ENCODE results near the gene CSNK2B.

CSNK2B gene

GRCh38 chr6:31669676-31670075, 3.8 kb downstream of the CSNK2B start, which contains the start of gene LY6G5B:
LY6G5B (plus strand) TSS chr6:31669976; CDS start chr6:31670951, 975 bp downstream.
- H4K5ac ChIP-seq (ENCODE audit: low read length): no peak within 1 kb of the TSS
- no peak within 1 kb of the TSS for H2BK15ac ChIP-seq (replicated peaks; ENCODE audit: low read depth)
- WGBS (ENCODE audit: extremely low coverage, insufficient coverage, low lambda C conversion rate): no CpG with 5 or more reads among the region's 8 CpGs
- H3K23ac ChIP-seq (ENCODE audit: low read length): no peak within 1 kb of the TSS
- no peak within 1 kb of the TSS for H2BK5ac ChIP-seq (ENCODE audit: low read length)
- no peak within 1 kb of the TSS for H2BK120ac ChIP-seq (ENCODE audit: low read depth, low read length)
- no peak within 1 kb of the TSS for H2AK5ac ChIP-seq (ENCODE audit: low read length)
- no peak within 1 kb of the TSS for H3K4me2 ChIP-seq (ENCODE audit: low read length)
- H3K79me2 ChIP-seq (ENCODE audit: control insufficient read depth, insufficient read depth, low read length): peaks cover 24% of the 10 kb centered on the region
- H3K79me1 ChIP-seq (ENCODE audit: low read length): peaks cover 24% of the 10 kb centered on the region
- peaks cover 21% of the 10 kb centered on the region for H3K36me3 ChIP-seq (ENCODE audit: control insufficient read depth, insufficient read depth, low read length)
- no peak within 1 kb of the TSS for H4K8ac ChIP-seq (ENCODE audit: low read depth, low read length)
- no peak within 1 kb of the TSS for H3K4me3 ChIP-seq (ENCODE audit: low read length)
- H3K27me3 ChIP-seq (ENCODE audit: insufficient read depth, low read length, poor library complexity): no peaks in the 10 kb centered on the region
- no peak within 1 kb of the TSS for H3K27ac ChIP-seq (ENCODE audit: low read depth, low read length)
- H3K4ac ChIP-seq (ENCODE audit: low read depth, low read length): no peak within 1 kb of the TSS
- H3K56ac ChIP-seq (ENCODE audit: low read length): no peak within 1 kb of the TSS
- no peak within 1 kb of the TSS for H3K9ac ChIP-seq (ENCODE audit: low read length)
- H3K18ac ChIP-seq (ENCODE audit: low read length): no peak within 1 kb of the TSS
- H3K4me1 ChIP-seq (ENCODE audit: control insufficient read depth, low read depth, low read length): peaks cover 3% of the 10 kb centered on the region
- DNase-seq: no peak

- Histone ChIP-seq H2BK120ac (ENCODE audit: low read depth, low read length) (no peak overlapping the region), H3K23ac (ENCODE audit: low read length) (no peak overlapping the region), H3K9ac (ENCODE audit: low read length) (no peak overlapping the region), H3K4me1 (ENCODE audit: control insufficient read depth, low read depth, low read length) (no peaks in the 10 kb centered on the region), H3K27ac (ENCODE audit: low read depth, low read length) (no peak overlapping the region), H2AK5ac (ENCODE audit: low read length) (no peak overlapping the region), H3K4me2 (ENCODE audit: low read length) (no peak overlapping the region), H3K18ac (ENCODE audit: low read length) (no peak overlapping the region), H3K79me1 (ENCODE audit: low read length) (no peaks in the 10 kb centered on the region), H3K79me2 (ENCODE audit: control insufficient read depth, insufficient read depth, low read length) (no peaks in the 10 kb centered on the region), H4K5ac (ENCODE audit: low read length) (no peak overlapping the region), H3K36me3 (ENCODE audit: control insufficient read depth, insufficient read depth, low read length) (peaks cover 5% of the 10 kb centered on the region), H2BK5ac (ENCODE audit: low read length) (no peak overlapping the region), H4K8ac (ENCODE audit: low read depth, low read length) (no peak overlapping the region), H3K56ac (ENCODE audit: low read length) (no peak overlapping the region), H3K4ac (ENCODE audit: low read depth, low read length) (no peak overlapping the region), H3K4me3 (ENCODE audit: low read length) (no peak overlapping the region), H2BK15ac (replicated peaks; ENCODE audit: low read depth) (no peak overlapping the region), H3K27me3 (ENCODE audit: insufficient read depth, low read length, poor library complexity) (no peaks in the 10 kb centered on the region)
- DNase-seq: no peak
- no CpG with 5 or more reads among the region's 4 CpGs for WGBS (ENCODE audit: extremely low coverage, insufficient coverage, low lambda C conversion rate)
Measured at GRCh38 chr6:31676322-31676903, 10.5 kb downstream of the CSNK2B start.

- no peak overlapping the region for H3K27ac ChIP-seq (ENCODE audit: low read depth, low read length)
- no CpG with 5 or more reads among the region's 6 CpGs for WGBS (ENCODE audit: extremely low coverage, insufficient coverage, low lambda C conversion rate)
- H3K18ac ChIP-seq (ENCODE audit: low read length): no peak overlapping the region
- no peak overlapping the region for H3K4ac ChIP-seq (ENCODE audit: low read depth, low read length)
- no peaks in the 10 kb centered on the region for H3K79me1 ChIP-seq (ENCODE audit: low read length)
- no peak overlapping the region for H2AK5ac ChIP-seq (ENCODE audit: low read length)
- no peak overlapping the region for H4K5ac ChIP-seq (ENCODE audit: low read length)
- H4K8ac ChIP-seq (ENCODE audit: low read depth, low read length): no peak overlapping the region
- no peak overlapping the region for H3K9ac ChIP-seq (ENCODE audit: low read length)
- no peak for DNase-seq
- no peak overlapping the region for H3K4me2 ChIP-seq (ENCODE audit: low read length)
- H3K4me1 ChIP-seq (ENCODE audit: control insufficient read depth, low read depth, low read length): no peaks in the 10 kb centered on the region
- H3K27me3 ChIP-seq (ENCODE audit: insufficient read depth, low read length, poor library complexity): no peaks in the 10 kb centered on the region
- no peak overlapping the region for H3K56ac ChIP-seq (ENCODE audit: low read length)
- no peak overlapping the region for H3K4me3 ChIP-seq (ENCODE audit: low read length)
- no peaks in the 10 kb centered on the region for H3K79me2 ChIP-seq (ENCODE audit: control insufficient read depth, insufficient read depth, low read length)
- H2BK5ac ChIP-seq (ENCODE audit: low read length): no peak overlapping the region
- H2BK120ac ChIP-seq (ENCODE audit: low read depth, low read length): no peak overlapping the region
- no peak overlapping the region for H2BK15ac ChIP-seq (replicated peaks; ENCODE audit: low read depth)
- peaks cover 2% of the 10 kb centered on the region for H3K36me3 ChIP-seq (ENCODE audit: control insufficient read depth, insufficient read depth, low read length)
- no peak overlapping the region for H3K23ac ChIP-seq (ENCODE audit: low read length)
Measured at GRCh38 chr6:31676904-31677303, 11.0 kb downstream of the CSNK2B start.

GRCh38 chr6:31677955-31678354, 12.1 kb downstream of the CSNK2B start:
- Histone ChIP-seq H2BK5ac (ENCODE audit: low read length) (no peak overlapping the region), H3K23ac (ENCODE audit: low read length) (no peak overlapping the region), H4K5ac (ENCODE audit: low read length) (no peak overlapping the region), H3K79me2 (ENCODE audit: control insufficient read depth, insufficient read depth, low read length) (no peaks in the 10 kb centered on the region), H3K9ac (ENCODE audit: low read length) (no peak overlapping the region), H3K4me2 (ENCODE audit: low read length) (no peak overlapping the region), H3K4me1 (ENCODE audit: control insufficient read depth, low read depth, low read length) (no peaks in the 10 kb centered on the region), H3K27me3 (ENCODE audit: insufficient read depth, low read length, poor library complexity) (no peaks in the 10 kb centered on the region), H3K36me3 (ENCODE audit: control insufficient read depth, insufficient read depth, low read length) (no peaks in the 10 kb centered on the region), H2BK120ac (ENCODE audit: low read depth, low read length) (no peak overlapping the region), H3K56ac (ENCODE audit: low read length) (no peak overlapping the region), H3K27ac (ENCODE audit: low read depth, low read length) (no peak overlapping the region), H4K8ac (ENCODE audit: low read depth, low read length) (no peak overlapping the region), H2BK15ac (replicated peaks; ENCODE audit: low read depth) (no peak overlapping the region), H3K4ac (ENCODE audit: low read depth, low read length) (no peak overlapping the region), H3K18ac (ENCODE audit: low read length) (no peak overlapping the region), H3K79me1 (ENCODE audit: low read length) (no peaks in the 10 kb centered on the region), H3K4me3 (ENCODE audit: low read length) (no peak overlapping the region), H2AK5ac (ENCODE audit: low read length) (no peak overlapping the region)
- no peak for DNase-seq
- no CpG with 5 or more reads among the region's 8 CpGs for WGBS (ENCODE audit: extremely low coverage, insufficient coverage, low lambda C conversion rate)

- H2BK120ac ChIP-seq (ENCODE audit: low read depth, low read length): no peak within 1 kb of the TSS
- no peaks in the 10 kb centered on the region for H3K4me1 ChIP-seq (ENCODE audit: control insufficient read depth, low read depth, low read length)
- peak within 1 kb of the TSS; percentile 9 for H3K27ac ChIP-seq (ENCODE audit: low read depth, low read length)
- no CpG with 5 or more reads among the region's 17 CpGs for WGBS (ENCODE audit: extremely low coverage, insufficient coverage, low lambda C conversion rate)
- peak within 1 kb of the TSS; percentile 46 for H3K4ac ChIP-seq (ENCODE audit: low read depth, low read length)
- DNase-seq: peak; percentile 79
- no peaks in the 10 kb centered on the region for H3K79me1 ChIP-seq (ENCODE audit: low read length)
- peak within 1 kb of the TSS; percentile 78 for H3K18ac ChIP-seq (ENCODE audit: low read length)
- no peak within 1 kb of the TSS for H4K5ac ChIP-seq (ENCODE audit: low read length)
- H3K4me3 ChIP-seq (ENCODE audit: low read length): no peak within 1 kb of the TSS
- H2AK5ac ChIP-seq (ENCODE audit: low read length): no peak within 1 kb of the TSS
- H3K23ac ChIP-seq (ENCODE audit: low read length): no peak within 1 kb of the TSS
- H3K4me2 ChIP-seq (ENCODE audit: low read length): peak within 1 kb of the TSS; percentile 83
- no peaks in the 10 kb centered on the region for H3K27me3 ChIP-seq (ENCODE audit: insufficient read depth, low read length, poor library complexity)
- H2BK15ac ChIP-seq (replicated peaks; ENCODE audit: low read depth): peak within 1 kb of the TSS; percentile 13
- peak within 1 kb of the TSS; percentile 67 for H3K56ac ChIP-seq (ENCODE audit: low read length)
- H3K9ac ChIP-seq (ENCODE audit: low read length): peak within 1 kb of the TSS; percentile 68
- H2BK5ac ChIP-seq (ENCODE audit: low read length): no peak within 1 kb of the TSS
- H3K79me2 ChIP-seq (ENCODE audit: control insufficient read depth, insufficient read depth, low read length): no peaks in the 10 kb centered on the region
- peak within 1 kb of the TSS; percentile 60 for H4K8ac ChIP-seq (ENCODE audit: low read depth, low read length)
- H3K36me3 ChIP-seq (ENCODE audit: control insufficient read depth, insufficient read depth, low read length): no peaks in the 10 kb centered on the region
Measured at GRCh38 chr6:31680226-31681134, 14.6 kb downstream of the CSNK2B start, which contains the start of gene LY6G5C. LY6G5C (minus strand) TSS chr6:31681067; CDS start chr6:31680373, 694 bp downstream.
